Hepatocyte (in vitro differentiated cells): Measurements from ENCODE around the gene KCNH3.

Experiments used
- EZH2 ChIP-seq: fragments of 200-600 bp; sonication (generic); IDR thresholded peaks from 2 replicates; pipeline ENCODE4 v1.6.1; 2016; ENCODE audit warnings: antibody characterized with exemption, mild to moderate bottlenecking, borderline replicate concordance
- EZH2phosphoT487 ChIP-seq: fragments of 200-600 bp; sonication (generic); IDR thresholded peaks from one replicate; pipeline ENCODE4 v1.6.1; 2018; ENCODE audit warnings: antibody characterized with exemption, mild to moderate bottlenecking, low read depth, moderate library complexity; ENCODE audit not compliant: unreplicated experiment, severe bottlenecking
- TF ChIP-seq, protein P1 (sequence below): fragments of 200-600 bp; sonication (generic); IDR thresholded peaks from 2 replicates; pipeline ENCODE4 v1.5.1; 2016; ENCODE audit warnings: antibody characterized with exemption, mild to moderate bottlenecking; ENCODE audit not compliant: poor library complexity

DNA sequence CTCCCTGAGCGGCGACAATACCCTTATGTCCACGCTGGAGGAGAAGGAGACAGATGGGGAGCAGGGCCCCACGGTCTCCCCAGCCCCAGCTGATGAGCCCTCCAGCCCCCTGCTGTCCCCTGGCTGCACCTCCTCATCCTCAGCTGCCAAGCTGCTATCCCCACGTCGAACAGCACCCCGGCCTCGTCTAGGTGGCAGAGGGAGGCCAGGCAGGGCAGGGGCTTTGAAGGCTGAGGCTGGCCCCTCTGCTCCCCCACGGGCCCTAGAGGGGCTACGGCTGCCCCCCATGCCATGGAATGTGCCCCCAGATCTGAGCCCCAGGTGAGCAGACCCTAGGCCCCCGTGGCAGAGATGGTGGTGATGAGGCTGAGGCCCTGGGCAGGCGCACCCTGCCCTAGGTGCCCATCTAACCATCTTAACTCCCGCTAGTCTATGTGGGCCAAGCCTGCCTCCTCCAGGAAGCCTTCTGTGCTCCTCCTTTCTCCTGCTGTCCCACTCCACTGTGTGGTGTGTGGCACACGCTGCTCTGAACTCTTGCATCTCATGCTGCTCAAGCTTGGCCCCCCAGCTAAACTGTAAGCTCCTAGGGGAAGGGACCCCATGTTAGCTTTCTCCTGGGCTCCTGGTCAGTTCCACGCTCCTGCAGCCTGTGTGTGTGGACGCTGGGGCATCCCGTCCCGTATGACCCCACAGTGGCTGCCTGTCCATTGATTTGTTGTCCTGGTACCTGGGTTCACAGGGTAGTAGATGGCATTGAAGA, 17.0 kb downstream of the KCNH3 start:
- TF ChIP-seq, protein P1, sequence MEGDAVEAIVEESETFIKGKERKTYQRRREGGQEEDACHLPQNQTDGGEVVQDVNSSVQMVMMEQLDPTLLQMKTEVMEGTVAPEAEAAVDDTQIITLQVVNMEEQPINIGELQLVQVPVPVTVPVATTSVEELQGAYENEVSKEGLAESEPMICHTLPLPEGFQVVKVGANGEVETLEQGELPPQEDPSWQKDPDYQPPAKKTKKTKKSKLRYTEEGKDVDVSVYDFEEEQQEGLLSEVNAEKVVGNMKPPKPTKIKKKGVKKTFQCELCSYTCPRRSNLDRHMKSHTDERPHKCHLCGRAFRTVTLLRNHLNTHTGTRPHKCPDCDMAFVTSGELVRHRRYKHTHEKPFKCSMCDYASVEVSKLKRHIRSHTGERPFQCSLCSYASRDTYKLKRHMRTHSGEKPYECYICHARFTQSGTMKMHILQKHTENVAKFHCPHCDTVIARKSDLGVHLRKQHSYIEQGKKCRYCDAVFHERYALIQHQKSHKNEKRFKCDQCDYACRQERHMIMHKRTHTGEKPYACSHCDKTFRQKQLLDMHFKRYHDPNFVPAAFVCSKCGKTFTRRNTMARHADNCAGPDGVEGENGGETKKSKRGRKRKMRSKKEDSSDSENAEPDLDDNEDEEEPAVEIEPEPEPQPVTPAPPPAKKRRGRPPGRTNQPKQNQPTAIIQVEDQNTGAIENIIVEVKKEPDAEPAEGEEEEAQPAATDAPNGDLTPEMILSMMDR: no peak
- TF ChIP-seq EZH2: no peak
- TF ChIP-seq EZH2phosphoT487: no peak
